Stomach (tissue), 9 donors: ENCODE results near the gene C19orf85. TPM values are rescaled to one million over a fixed set of nuclear protein-coding genes. Genes with fewer than 3 reads are reported as not detected.

Experiments used
- DNase-seq, 2 donors: peaks; one replicate each; pipeline versions ENCODE4 v3.0.0 to v3.0.0-alpha.2; 2013 to 2019
- H3K27ac ChIP-seq, 5 donors: fragments of 200-600 bp in 4 of 5; sonication (generic) in 4 of 5; one replicate each; pipeline ENCODE4 v1.5.1; 2013 to 2019; ENCODE audit warnings: mild to moderate bottlenecking in 1 of 5, moderate library complexity in 1 of 5
- H3K27me3 ChIP-seq, 3 donors: fragments of 200-600 bp; sonication (generic); one replicate each; pipeline ENCODE4 v1.5.1; 2017 to 2019; ENCODE audit warnings: mixed run types in 1 of 3
- H3K36me3 ChIP-seq, 4 donors: fragments of 200-600 bp; sonication (generic); 1 replicate in 3 of 4; 2 replicates in 1 of 4; pipeline ENCODE4 v1.5.1; 2016 to 2019
- H3K4me1 ChIP-seq, 4 donors: fragments of 200-600 bp; sonication (generic); one replicate each; pipeline ENCODE4 v1.5.1; 2016 to 2019
- H3K4me3 ChIP-seq, 4 donors: fragments of 200-600 bp; sonication (generic) in 3 of 4; one replicate each; pipeline ENCODE4 v1.5.1; 2016 to 2019; ENCODE audit warnings: mild to moderate bottlenecking in 1 of 4
- H3K9me3 ChIP-seq, 4 donors: fragments of 200-600 bp; sonication (generic); one replicate each; pipeline ENCODE4 v1.5.1; 2016 to 2019
- EP300 ChIP-seq: sonication (generic); formaldehyde crosslinking; IDR thresholded peaks from one replicate; pipeline ENCODE4 v1.6.1; 2017; ENCODE audit warnings: antibody characterized with exemption
- POLR2A ChIP-seq, 4 donors: fragments of 450-650 bp; IDR thresholded peaks; one replicate each; pipeline ENCODE4 v1.6.1; 2016; ENCODE audit warnings: antibody characterized with exemption in 4 of 4, control low read depth in 2 of 4, mild to moderate bottlenecking in 1 of 4, moderate library complexity in 1 of 4
- POLR2AphosphoS5 ChIP-seq, 3 donors: sonication (generic); formaldehyde crosslinking; IDR thresholded peaks; one replicate each; pipeline ENCODE4 v1.6.1; 2016; ENCODE audit warnings: antibody characterized with exemption in 3 of 3
- WGBS, 5 donors: extraction: QIAGEN DNeasy Blood & Tissue Kit in 3 of 5; methylation state at CpG; one replicate each; pipeline versions ENCODE4 v1.1.5 to v1.1.7; 2013 to 2018; 5-methylcytosine and 5-hydroxymethylcytosine counted together
- intact Hi-C: fragments of 100-400 bp; cut with DNase I; formaldehyde crosslinking; loops from one replicate; pipeline ENCODE4 v1.15.1; 2023; ENCODE audit warnings: low total_unique reads
- polyA plus RNA-seq, 3 donors: library from polyadenylated mRNA; stranded (reverse); fragments of 200-250 nt; gene quantifications; one replicate each; pipeline ENCODE4 v1.2.3, GENCODE V29; 2013
- total RNA-seq, 5 donors: library from RNA; depleted of rRNA; stranded (reverse); fragments of >200 nt; gene quantifications; one replicate each; pipeline versions ENCODE4 v1.1.0 to v1.2.3, GENCODE V29; 2014 to 2016
- TF ChIP-seq, protein P1 (sequence below), 7 experiments: fragments of 450-650 bp in 4 of 7; fragments of 200-600 bp in 3 of 7; sonication (generic) in 3 of 7; IDR thresholded peaks; one replicate each; pipeline ENCODE4 v1.5.1; 2016 to 2019; ENCODE audit warnings: antibody characterized with exemption in 7 of 7, control low read depth in 2 of 7, mild to moderate bottlenecking in 1 of 7
- donor health status: healthy with polysubstance abuse.
- donor health status: Bipolar disorder and iron deficiency.
- donor health status: healthy.

C19orf85 gene
- total and polyA plus RNA-seq, 8 donors: 0.23 TPM; not detected in 7

DNA sequence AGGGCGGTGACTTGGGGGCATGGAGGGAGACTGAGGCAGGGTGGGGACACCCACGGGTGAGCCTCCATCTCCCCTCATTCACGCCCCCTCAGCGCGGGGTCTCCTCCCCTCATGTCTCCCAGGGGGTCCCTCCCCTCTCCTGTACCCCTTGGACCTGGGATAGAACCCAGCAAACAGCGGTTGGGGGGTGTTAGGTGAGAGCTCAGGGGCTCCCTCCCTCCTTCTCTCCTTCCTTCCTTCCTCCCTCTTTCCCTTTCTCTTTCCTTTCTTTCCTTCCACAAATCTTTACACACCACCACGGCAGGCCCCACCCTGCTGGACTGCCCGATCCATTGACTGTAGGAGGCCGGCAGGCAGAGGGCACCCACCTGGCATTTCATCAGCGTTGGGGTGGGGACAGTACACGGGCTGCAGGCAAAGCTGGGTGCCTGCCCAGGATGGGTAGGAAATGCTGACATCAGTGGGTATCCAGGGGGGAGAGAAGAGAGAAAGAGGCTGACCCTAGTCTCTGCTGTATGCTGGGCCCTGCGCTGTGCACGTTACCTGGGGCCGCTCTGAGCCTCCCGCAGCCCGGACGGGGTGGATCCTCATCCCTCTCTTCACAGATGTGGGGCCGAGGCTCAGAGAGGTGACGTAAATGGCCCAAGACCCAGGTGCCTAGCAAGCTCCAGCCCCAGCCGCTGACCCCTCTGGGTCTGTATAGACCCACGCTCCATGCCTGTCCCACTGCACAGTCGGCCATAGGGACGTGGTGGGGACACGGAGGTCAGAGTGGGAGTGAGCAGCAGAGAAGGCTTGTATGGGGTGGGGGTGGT, 27.2 kb upstream of the C19orf85 start:
- Histone ChIP-seq H3K9me3 (no peaks in the 10 kb centered on the region), H3K27ac (peak overlapping the region in 3 of 5 donors; percentile 20 to 96 (median 51)), H3K27me3 (peaks cover 0 to 61% (median 16%) of the 10 kb centered on the region in 3 donors), H3K4me1 (peaks cover 12 to 71% (median 45%) of the 10 kb centered on the region in 4 donors), H3K4me3 (no peak overlapping the region), H3K36me3 (no peaks in the 10 kb centered on the region)
- DNase-seq: no peak
- intact Hi-C loops: loop anchor here (10.0 kb wide), 2 partner anchors 207 to 347 kb away; partner anchors contain the start of genes BRSK1, HSPBP1 and TNNT1
- 58 to 65% (median 62%) methylated on average over 21 to 24 of the region's 24 CpGs for WGBS, 5 donors
- no peak for TF ChIP-seq EP300
- TF ChIP-seq, protein P1, sequence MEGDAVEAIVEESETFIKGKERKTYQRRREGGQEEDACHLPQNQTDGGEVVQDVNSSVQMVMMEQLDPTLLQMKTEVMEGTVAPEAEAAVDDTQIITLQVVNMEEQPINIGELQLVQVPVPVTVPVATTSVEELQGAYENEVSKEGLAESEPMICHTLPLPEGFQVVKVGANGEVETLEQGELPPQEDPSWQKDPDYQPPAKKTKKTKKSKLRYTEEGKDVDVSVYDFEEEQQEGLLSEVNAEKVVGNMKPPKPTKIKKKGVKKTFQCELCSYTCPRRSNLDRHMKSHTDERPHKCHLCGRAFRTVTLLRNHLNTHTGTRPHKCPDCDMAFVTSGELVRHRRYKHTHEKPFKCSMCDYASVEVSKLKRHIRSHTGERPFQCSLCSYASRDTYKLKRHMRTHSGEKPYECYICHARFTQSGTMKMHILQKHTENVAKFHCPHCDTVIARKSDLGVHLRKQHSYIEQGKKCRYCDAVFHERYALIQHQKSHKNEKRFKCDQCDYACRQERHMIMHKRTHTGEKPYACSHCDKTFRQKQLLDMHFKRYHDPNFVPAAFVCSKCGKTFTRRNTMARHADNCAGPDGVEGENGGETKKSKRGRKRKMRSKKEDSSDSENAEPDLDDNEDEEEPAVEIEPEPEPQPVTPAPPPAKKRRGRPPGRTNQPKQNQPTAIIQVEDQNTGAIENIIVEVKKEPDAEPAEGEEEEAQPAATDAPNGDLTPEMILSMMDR (IDR thresholded peaks at IDR 0.05): no peak
- no peak for TF ChIP-seq POLR2AphosphoS5 (IDR thresholded peaks at IDR 0.05)
- no peak for TF ChIP-seq POLR2A (IDR thresholded peaks at IDR 0.05)

DNA sequence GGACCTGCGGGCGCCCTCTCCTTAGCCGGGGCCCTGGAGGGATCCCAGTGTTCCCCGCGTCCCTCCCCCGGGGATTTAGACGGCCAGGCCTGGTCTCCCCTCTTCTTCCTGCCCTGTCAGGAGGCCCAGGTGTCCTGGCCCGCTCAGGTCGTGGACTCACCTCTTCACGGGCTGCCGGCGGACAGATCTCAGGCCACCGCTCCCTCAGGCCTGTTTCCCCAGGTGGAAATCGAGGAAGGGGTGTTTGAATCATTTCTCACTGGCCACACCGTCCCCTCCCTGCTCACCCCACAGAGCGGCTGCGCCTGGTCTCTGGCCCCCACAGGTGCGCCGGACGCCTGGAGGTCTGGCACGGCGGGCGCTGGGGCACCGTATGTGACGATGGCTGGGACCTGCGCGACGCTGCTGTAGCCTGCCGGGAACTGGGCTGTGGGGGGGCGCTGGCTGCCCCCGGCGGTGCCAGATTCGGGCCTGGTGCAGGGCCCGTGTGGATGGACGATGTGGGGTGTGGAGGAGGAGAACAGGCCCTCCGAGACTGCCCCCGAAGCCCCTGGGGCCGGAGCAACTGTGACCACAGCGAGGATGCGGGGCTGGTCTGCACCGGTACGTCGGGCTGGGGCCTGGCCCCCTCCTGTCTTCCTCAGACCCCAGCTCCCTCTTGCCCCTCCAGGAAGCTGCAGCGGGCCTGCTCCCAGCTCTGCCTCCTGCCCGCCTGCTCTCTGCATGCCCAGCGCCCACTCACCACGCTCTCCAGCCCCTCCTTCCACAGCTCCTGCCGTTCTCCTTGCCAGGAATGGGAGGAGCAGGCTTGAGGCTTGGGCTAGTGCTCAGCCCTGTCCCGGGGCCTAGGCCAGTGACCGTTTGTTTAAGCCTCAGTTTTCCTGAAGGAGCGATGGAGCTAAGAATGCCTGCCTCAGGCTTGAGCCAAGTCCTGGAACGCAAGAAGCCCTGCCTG, 26.2 kb upstream of the C19orf85 start:
- no peak for TF ChIP-seq POLR2AphosphoS5 (IDR thresholded peaks at IDR 0.05)
- TF ChIP-seq, protein P1 (IDR thresholded peaks at IDR 0.05): no peak
- no peak for TF ChIP-seq EP300
- DNase-seq: no peak
- H3K36me3 ChIP-seq: no peaks in the 10 kb centered on the region
- no peaks in the 10 kb centered on the region for H3K9me3 ChIP-seq
- H3K4me3 ChIP-seq: no peak overlapping the region
- WGBS, 5 donors: 64 to 78% (median 74%) methylated on average over 31 to 52 of the region's 52 CpGs
- H3K4me1 ChIP-seq: peaks cover 22 to 81% (median 55%) of the 10 kb centered on the region in 4 donors
- H3K27me3 ChIP-seq: peaks cover 0 to 66% (median 16%) of the 10 kb centered on the region in 3 donors
- intact Hi-C loops: loop anchor here (10.0 kb wide), 2 partner anchors 206 to 346 kb away; partner anchors contain the start of genes BRSK1, HSPBP1 and TNNT1
- peak overlapping the region in 4 of 5 donors; percentile 5 to 96 (median 36) for H3K27ac ChIP-seq

DNA sequence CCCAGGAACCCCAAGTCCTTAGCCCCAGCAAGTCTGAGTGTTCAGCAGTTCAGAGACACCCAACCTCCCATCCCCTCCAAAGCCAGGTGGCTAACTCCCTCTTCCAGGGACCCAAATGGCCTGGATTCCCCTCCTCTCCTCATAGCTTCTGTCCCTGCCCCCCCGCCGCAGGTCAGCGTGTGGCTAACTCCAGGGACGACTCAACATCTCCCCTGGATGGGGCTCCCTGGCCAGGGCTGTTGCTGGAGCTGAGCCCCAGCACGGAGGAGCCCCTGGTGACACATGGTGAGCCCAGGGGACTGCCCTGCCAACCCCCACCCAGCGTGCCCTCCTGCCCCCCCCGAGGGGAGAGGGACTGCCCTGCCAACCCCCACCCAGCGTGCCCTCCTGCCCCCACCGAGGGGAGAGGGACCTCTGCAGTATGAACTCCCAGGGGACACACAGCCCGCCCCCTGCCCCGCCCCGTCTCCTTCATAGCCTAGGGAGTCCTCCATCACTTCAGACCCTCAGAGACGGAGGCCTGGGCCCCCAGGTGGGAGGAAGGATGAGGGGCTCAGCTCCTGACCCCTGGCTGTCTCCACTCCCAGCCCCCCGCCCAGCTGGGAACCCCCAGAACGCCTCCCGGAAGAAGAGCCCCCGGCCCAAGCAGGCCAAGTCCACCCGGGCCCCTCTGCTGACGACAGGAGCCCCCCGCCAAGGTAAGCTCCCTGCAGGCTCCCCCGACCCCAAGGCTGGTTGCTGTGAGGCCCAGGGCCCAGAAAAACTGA, 25.3 kb upstream of the C19orf85 start:
- Histone ChIP-seq H3K9me3 (no peaks in the 10 kb centered on the region), H3K27ac (peak overlapping the region in 3 of 5 donors; percentile 85 to 96 (median 85)), H3K36me3 (no peaks in the 10 kb centered on the region), H3K4me1 (peaks cover 29 to 90% (median 63%) of the 10 kb centered on the region in 4 donors), H3K4me3 (peak overlapping the region in 1 of 4 donors; percentile 33), H3K27me3 (peaks cover 0 to 75% (median 19%) of the 10 kb centered on the region in 3 donors)
- no peak for TF ChIP-seq POLR2A (IDR thresholded peaks at IDR 0.05)
- WGBS, 5 donors: 53 to 71% (median 66%) methylated on average over 9 to 21 of the region's 21 CpGs
- intact Hi-C loops: loop anchor here (10.0 kb wide), 2 partner anchors 205 to 345 kb away; partner anchors contain the start of genes BRSK1, HSPBP1 and TNNT1
- no peak for DNase-seq

DNA sequence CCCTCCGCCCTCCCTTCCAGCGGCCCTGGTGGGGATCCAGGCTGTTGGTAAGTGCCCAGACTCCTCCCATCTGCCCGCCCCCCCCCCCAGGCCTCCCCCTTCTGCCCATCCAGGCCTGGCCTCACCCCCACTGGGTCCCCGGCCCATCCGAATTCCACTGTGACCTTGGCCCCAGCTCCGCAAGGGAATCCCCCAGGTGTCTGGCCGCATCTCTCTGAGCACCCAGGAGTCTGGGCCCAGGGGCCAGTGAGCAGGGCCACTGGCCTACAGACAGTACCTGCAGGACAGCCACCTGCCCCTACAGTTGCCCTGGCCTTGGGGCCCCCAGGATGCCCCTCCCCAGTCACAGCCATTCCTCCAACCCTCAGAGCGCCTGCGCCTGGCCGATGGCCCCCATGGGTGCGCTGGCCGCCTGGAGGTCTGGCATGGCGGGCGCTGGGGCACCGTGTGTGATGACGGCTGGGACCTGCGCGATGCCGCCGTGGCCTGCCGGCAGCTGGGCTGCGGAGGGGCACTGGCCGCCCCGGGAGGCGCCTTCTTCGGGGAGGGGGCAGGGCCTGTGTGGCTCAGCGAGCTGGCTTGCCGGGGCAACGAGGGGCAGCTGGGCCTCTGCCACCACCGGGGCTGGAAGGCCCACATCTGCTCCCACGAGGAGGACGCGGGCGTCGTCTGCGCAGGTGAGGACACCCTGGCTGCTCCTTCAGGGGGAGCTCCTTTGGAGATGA, 24.6 kb upstream of the C19orf85 start:
- H3K9me3 ChIP-seq: no peaks in the 10 kb centered on the region
- H3K27ac ChIP-seq: peak overlapping the region in 4 of 5 donors; percentile 55 to 96 (median 85)
- H3K4me1 ChIP-seq: peaks cover 37 to 96% (median 70%) of the 10 kb centered on the region in 4 donors
- intact Hi-C loops: no loop called here
- peaks cover 0 to under 1% (median 0%) of the 10 kb centered on the region in 4 donors for H3K36me3 ChIP-seq
- DNase-seq: peak in 1 of 2 donors; percentile 41
- peak overlapping the region in 1 of 4 donors; percentile 33 for H3K4me3 ChIP-seq
- no peak for TF ChIP-seq POLR2AphosphoS5 (IDR thresholded peaks at IDR 0.05)
- TF ChIP-seq EP300: no peak
- TF ChIP-seq POLR2A (IDR thresholded peaks at IDR 0.05): no peak
- TF ChIP-seq, protein P1 (IDR thresholded peaks at IDR 0.05): no peak
- 45 to 68% (median 57%) methylated on average over 18 to 36 of the region's 36 CpGs for WGBS, 5 donors
- H3K27me3 ChIP-seq: peaks cover 0 to 75% (median 15%) of the 10 kb centered on the region in 3 donors
